22Rv1 (cell line): ENCODE results near the gene INPP5B.
"Not testable (repeated sequence)": the region's sequence is repeated elsewhere in the genome, so short reads cannot be mapped to it uniquely, and the experiment has no call there.

Source experiments
- H3K27ac ChIP-seq: fragments of 450-650 bp; 2 replicates; pipeline ENCODE4 v1.5.1; 2017
- CTCF ChIP-seq: fragments of 450-650 bp; IDR thresholded peaks from 2 replicates; pipeline ENCODE4 v1.5.1; 2017; ENCODE audit warnings: mild to moderate bottlenecking
- ZFX ChIP-seq: fragments of 450-650 bp; IDR thresholded peaks from 2 replicates; pipeline ENCODE4 v1.6.1; 2017; ENCODE audit warnings: antibody characterized with exemption, borderline replicate concordance

Gene INPP5B

DNA sequence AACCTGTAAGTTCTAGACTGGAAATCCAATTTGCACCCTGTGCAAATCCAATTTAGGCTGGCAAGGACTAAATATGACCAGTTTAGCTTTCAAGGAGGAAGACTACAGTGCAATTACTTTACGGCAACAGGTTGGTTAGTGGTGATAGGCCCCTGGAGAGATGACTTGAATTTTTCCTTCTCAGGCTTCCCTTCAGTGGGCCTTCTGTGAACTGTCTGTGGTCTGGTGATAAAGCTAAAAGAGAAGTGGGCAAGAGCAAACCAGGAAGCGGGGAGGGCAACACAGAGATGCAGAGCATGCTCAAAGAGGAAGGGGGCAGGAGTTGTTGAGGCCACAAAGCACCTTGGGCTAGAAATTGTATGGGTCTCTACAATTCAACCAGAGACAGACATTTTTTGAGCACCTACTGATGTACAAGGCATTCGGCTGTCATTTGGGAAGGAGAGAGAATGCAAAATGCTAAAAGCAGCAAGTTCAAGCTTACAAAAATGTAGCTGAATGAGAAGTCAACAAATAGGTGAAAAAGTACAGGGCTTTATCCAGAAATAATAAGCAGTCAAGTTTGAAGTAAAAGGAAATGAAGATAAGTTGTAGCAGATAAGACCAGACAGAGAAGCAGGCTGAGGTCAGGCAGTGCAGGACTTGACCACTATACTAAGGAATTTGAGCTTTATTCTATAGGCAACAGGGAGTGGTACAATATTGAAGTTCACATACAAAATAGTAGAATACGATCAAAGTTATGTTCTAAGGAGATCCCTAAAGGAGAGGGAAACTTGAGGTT is 23.9 kb downstream of the INPP5B start:
- H3K27ac ChIP-seq, result no peak overlapping the region
- TF ChIP-seq ZFX (no peak), CTCF (no peak)

DNA sequence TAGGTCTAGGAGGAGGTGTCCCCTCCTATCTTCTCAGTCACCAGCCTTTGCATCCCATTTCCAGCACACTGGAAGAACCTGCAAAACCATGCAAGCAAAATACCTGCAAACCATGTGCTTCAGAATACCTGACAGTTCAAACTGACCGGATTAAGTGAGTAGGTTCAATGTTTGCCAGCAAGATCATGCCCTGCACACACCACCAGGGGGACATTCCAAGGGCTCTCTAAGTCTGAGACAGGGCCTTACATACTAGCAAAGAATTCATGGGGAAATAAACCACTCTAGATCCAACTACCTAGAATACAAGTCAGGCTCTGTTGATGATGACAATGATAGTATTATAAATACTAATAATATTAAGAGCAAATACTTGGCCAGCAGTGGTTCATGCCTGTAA is 27.6 kb downstream of the INPP5B start:
- no peak for TF ChIP-seq ZFX
- TF ChIP-seq CTCF, result peak; percentile 51

GRCh38 chr1:37915476-37916093 is 31.3 kb downstream of the INPP5B start:
- TF ChIP-seq ZFX (no peak), CTCF (no peak)
- H3K27ac ChIP-seq, result no peak overlapping the region

More for the DNA sequence above, 27.6 kb downstream of the INPP5B start:
- H3K27ac ChIP-seq, result no peak overlapping the region

- no peak for TF ChIP-seq ZFX
- TF ChIP-seq CTCF, result no peak
- H3K27ac ChIP-seq, result no peak overlapping the region
Measured at GRCh38 chr1:37914719-37915475, 32.0 kb downstream of the INPP5B start.

GRCh38 chr1:37911478-37911877 is 35.4 kb downstream of the INPP5B start:
- H3K27ac ChIP-seq, result not testable (repeated sequence)

- H3K27ac ChIP-seq, result not testable (repeated sequence)
Measured at GRCh38 chr1:37910886-37911285, 36.0 kb downstream of the INPP5B start.

DNA sequence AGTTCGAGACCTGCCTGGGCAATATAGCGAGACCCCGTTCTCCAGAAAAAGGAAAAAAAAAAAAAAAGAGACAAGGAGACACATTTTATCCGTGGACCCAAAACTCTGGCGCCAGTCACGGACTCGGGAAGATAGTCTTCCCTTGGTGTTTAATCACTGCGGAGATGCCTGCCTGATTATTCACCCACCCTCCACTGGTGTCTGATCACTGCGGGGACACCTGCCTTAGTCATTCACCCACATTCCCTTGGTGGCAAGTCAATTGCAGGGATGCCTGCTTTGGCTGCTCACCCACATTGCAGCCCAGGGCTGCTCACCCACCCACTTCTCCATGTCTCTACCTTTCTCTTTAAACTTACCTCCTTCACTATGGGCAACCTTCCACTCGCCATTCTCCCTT is 38.3 kb downstream of the INPP5B start:
- H3K27ac ChIP-seq, result not testable (repeated sequence)

DNA sequence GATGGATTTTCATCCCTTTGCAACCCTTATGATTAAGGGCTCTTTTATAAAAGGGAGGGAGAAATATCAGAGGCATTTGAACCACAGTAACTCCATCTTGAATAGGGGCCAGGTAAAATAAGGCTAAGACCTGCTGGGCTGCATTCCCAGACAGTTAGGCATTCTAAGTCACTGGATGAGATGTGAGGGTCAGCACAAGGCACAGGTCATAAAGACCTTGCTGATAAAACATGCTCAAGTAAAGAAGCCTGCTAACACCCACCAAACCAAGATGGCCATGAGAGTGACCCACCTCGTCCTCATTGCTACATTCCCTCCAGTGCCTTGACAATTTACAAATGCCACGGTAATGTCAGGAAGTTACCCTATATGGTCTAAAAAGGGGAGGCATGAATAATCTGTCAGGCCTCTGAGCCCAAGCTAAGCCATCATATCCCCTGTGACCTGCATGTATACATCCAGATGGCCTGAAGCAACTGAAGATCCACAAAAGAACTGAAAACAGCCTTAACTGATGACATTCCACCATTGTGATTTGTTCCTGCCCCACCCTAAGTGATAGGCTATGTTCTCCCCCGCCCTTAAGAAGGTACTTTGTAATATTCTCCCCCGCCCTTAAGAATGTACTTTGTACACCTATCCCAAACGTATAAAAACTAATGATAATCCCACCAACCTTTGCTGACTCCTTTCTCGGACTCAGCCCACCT is 39.3 kb downstream of the INPP5B start:
- not testable (repeated sequence) for H3K27ac ChIP-seq

- not testable (repeated sequence) for H3K27ac ChIP-seq
Measured at GRCh38 chr1:37906591-37906990, 40.3 kb downstream of the INPP5B start.

GRCh38 chr1:37905727-37906126 is 41.1 kb downstream of the INPP5B start:
- no peak overlapping the region for H3K27ac ChIP-seq
- TF ChIP-seq ZFX (no peak), CTCF (no peak)

DNA sequence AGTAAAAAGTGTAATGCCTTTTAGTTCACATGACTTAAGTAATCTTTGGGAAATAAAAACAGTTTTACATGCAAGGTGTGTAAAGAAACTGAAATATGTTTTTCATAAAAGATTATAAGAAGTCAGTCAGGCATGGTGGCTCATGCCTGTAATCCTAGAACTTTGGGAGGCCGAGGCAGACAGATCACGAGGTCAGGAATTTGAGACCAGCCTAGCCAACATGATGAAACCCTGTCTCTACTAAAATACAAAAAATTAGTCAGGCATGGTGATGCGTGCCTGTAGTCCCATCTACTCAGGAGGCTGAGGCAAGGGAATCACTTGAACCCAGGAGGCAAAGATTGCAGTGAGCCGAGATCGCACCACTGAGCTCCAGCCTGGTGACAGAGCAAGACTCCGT is 42.9 kb downstream of the INPP5B start:
- not testable (repeated sequence) for H3K27ac ChIP-seq
